DMS79 treated with DMSO at 0.1 percent for 48 hours (cell line): Measurements from ENCODE around the gene LRPAP1.
"Not testable (repeated sequence)": the region's sequence is repeated elsewhere in the genome, so short reads cannot be mapped to it uniquely, and the experiment has no call there.

ENCODE experiments used
- DNase-seq: peaks from one replicate; lab custom pipeline; 2025; lab: John Stamatoyannopoulos, UW

LRPAP1 gene

GRCh38 chr4:3519468-3520264 lies 12.6 kb downstream of the LRPAP1 start:
- no peak for DNase-seq

- no peak for DNase-seq
Measured at GRCh38 chr4:3518941-3519340, 13.3 kb downstream of the LRPAP1 start.

GRCh38 chr4:3518511-3518880 lies 13.7 kb downstream of the LRPAP1 start:
- no peak for DNase-seq

GRCh38 chr4:3517731-3518510 lies 14.3 kb downstream of the LRPAP1 start:
- no peak for DNase-seq

- DNase-seq: no peak
Measured at GRCh38 chr4:3516836-3517730, 15.1 kb downstream of the LRPAP1 start.

GRCh38 chr4:3516061-3516835 lies 16.0 kb downstream of the LRPAP1 start:
- DNase-seq: no peak

GRCh38 chr4:3515646-3516045 lies 16.6 kb downstream of the LRPAP1 start:
- no peak for DNase-seq

- DNase-seq: no peak
Measured at GRCh38 chr4:3514806-3515501, 17.3 kb downstream of the LRPAP1 start.

- no peak for DNase-seq
Measured at GRCh38 chr4:3514221-3514780, 17.9 kb downstream of the LRPAP1 start.

GRCh38 chr4:3513807-3514206 lies 18.4 kb downstream of the LRPAP1 start:
- no peak for DNase-seq

GRCh38 chr4:3512719-3513118 lies 19.5 kb downstream of the LRPAP1 start:
- DNase-seq: no peak

GRCh38 chr4:3512279-3512678 lies 19.9 kb downstream of the LRPAP1 start:
- DNase-seq: no peak

- not testable (repeated sequence) for DNase-seq
Measured at GRCh38 chr4:3511601-3512000, 20.6 kb downstream of the LRPAP1 start.

- no peak for DNase-seq
Measured at GRCh38 chr4:3511187-3511586, 21.0 kb downstream of the LRPAP1 start.

GRCh38 chr4:3510481-3510880 lies 21.7 kb downstream of the LRPAP1 start:
- no peak for DNase-seq

- no peak for DNase-seq
Measured at GRCh38 chr4:3508542-3508941, 23.7 kb downstream of the LRPAP1 start.

GRCh38 chr4:3505231-3505630 lies 27.0 kb downstream of the LRPAP1 start:
- no peak for DNase-seq

- no peak for DNase-seq
Measured at GRCh38 chr4:3502941-3503936, 29.0 kb downstream of the LRPAP1 start.

- no peak for DNase-seq
Measured at GRCh38 chr4:3501825-3502425, 30.3 kb downstream of the LRPAP1 start.
